OCI-LY7 (cell line): ENCODE results near the gene FAM180B.

Experiments used
- EZH2phosphoT487 ChIP-seq: fragments of 200-600 bp; sonication (generic); IDR thresholded peaks from 2 replicates; pipeline ENCODE4 v1.6.1; 2018; ENCODE audit warnings: low read depth, borderline replicate concordance, mild to moderate bottlenecking, mixed run types, antibody characterized with exemption, low read length, moderate library complexity, mixed read lengths
- TF ChIP-seq, protein P1 (sequence below): fragments of 200-600 bp; sonication (generic); conservative IDR thresholded peaks from 2 replicates; pipeline ENCODE4 v1.5.1; 2014; ENCODE audit warnings: mild to moderate bottlenecking, antibody characterized with exemption, low read length, moderate library complexity, mixed read lengths

DNA sequence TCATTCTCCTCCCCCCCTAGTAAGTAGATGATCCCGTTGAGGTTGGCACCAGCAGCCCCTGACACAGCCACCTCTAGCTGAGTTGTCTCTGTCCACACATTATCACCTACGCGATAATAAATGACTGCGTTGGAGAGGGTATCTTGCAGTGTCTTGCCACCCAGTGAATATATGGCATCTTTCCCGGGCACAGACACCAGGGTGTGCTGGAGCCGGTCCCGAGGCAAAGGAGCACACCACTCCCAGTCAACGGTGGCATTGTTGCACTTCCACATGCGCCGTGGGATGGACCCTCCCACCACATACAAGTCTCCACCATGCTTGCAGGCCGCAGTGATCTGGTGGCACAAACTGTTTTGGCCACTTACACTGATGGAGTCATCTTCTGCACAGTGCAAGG lies 13.2 kb upstream of the FAM180B start:
- TF ChIP-seq, protein P1, sequence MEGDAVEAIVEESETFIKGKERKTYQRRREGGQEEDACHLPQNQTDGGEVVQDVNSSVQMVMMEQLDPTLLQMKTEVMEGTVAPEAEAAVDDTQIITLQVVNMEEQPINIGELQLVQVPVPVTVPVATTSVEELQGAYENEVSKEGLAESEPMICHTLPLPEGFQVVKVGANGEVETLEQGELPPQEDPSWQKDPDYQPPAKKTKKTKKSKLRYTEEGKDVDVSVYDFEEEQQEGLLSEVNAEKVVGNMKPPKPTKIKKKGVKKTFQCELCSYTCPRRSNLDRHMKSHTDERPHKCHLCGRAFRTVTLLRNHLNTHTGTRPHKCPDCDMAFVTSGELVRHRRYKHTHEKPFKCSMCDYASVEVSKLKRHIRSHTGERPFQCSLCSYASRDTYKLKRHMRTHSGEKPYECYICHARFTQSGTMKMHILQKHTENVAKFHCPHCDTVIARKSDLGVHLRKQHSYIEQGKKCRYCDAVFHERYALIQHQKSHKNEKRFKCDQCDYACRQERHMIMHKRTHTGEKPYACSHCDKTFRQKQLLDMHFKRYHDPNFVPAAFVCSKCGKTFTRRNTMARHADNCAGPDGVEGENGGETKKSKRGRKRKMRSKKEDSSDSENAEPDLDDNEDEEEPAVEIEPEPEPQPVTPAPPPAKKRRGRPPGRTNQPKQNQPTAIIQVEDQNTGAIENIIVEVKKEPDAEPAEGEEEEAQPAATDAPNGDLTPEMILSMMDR, result no peak
- no peak for TF ChIP-seq EZH2phosphoT487
